GM12874 (cell line): ENCODE results near the gene HELLS.

Source experiments
- TF ChIP-seq, protein P1 (sequence below): IDR thresholded peaks from 2 replicates; pipeline ENCODE4 v1.5.1; 2011; ENCODE audit warnings: low read depth, mild to moderate bottlenecking, control low read depth, low read length, moderate library complexity; ENCODE audit not compliant: insufficient read depth

Gene HELLS

GRCh38 chr10:94545391-94546048 lies at the start of gene HELLS:
TSS of gene HELLS (plus strand) at chr10:94545788. CDS start at chr10:94545922, 134 bp downstream.
- TF ChIP-seq, protein P1, sequence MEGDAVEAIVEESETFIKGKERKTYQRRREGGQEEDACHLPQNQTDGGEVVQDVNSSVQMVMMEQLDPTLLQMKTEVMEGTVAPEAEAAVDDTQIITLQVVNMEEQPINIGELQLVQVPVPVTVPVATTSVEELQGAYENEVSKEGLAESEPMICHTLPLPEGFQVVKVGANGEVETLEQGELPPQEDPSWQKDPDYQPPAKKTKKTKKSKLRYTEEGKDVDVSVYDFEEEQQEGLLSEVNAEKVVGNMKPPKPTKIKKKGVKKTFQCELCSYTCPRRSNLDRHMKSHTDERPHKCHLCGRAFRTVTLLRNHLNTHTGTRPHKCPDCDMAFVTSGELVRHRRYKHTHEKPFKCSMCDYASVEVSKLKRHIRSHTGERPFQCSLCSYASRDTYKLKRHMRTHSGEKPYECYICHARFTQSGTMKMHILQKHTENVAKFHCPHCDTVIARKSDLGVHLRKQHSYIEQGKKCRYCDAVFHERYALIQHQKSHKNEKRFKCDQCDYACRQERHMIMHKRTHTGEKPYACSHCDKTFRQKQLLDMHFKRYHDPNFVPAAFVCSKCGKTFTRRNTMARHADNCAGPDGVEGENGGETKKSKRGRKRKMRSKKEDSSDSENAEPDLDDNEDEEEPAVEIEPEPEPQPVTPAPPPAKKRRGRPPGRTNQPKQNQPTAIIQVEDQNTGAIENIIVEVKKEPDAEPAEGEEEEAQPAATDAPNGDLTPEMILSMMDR, result no peak

GRCh38 chr10:94496010-94496409 lies 49.6 kb upstream of the HELLS start:
- TF ChIP-seq, protein P1, result no peak

GRCh38 chr10:94496646-94497045 lies 48.9 kb upstream of the HELLS start:
- TF ChIP-seq, protein P1, result no peak

DNA sequence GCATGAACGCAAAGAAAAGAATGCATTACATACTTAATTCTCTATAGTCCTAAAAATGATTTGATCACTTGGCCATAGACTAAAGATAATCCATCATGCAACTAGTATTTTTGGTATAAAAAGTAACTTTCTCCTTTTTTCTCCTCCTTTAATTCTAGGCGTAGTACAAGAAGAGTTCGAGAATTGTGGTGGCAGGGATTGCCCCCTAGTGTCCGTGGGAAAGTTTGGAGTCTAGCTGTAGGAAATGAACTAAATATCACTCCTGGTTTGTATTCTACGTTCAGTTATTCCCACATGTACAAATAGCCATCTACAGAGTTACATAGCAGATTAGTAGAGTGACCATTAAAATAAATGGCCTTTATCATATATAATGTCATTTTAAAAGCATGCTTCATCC lies 45.5 kb upstream of the HELLS start:
- TF ChIP-seq, protein P1, result no peak

DNA sequence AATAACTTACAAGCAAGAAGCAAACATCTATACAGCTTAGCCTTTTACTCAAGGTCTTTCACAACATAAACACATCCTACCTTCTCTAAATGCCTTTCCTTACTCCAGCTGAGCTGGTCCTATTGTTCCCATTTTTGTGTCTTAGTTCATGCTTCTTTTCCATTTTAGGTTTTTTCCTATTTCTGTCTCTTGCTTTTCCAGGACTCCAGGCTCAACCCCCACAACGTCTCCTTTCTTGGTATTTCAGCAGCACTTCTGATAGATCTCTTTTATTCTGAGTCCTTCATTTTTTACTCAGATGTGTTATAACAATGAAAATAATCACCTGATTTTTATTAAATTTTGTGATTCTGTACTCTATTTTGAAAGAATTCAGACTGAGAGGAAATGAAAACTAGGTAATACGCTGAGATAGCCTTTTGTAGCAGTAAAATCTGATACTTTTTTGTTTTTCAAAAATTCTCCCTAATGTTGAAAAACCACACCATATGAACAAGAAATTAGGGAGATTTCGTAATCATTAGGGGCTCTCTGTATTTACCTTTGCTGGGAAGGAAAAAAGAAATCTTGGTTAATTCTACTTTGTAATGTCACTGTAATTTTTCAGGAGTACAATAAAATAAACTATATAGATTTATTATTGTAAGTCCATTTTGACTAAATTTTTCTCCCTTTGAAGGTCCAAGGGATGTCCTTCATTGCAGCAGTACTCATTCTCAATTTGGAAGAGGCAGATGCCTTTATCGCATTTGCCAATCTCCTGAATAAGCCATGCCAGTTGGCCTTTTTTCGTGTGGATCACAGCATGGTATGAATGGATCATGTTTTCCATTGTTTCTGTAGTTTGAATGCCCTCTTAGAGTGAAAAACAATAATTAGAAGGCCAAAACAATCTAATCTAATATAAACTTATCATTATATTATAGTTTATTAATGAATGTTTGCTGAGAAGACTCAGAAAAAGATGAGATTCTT lies 24.0 kb upstream of the HELLS start:
- TF ChIP-seq, protein P1, result no peak

DNA sequence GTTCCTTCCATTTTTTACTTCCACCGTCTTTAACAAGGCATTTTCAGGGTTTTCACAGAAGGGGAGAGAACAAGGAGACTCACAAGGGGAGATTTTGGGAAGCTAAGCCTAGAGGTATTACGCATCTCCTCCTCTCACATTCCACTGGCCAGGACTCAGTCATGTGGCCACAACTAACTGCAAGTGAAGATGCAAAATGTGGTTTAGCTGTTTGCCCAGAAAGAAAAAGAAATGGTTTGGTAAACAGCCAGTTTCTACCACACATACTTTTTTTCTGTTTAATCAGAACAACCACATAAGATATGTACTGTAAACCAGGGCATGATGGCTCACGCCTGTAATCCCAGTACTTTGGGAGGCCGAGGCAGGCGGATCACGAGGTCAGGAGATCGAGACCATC lies 21.4 kb upstream of the HELLS start:
- TF ChIP-seq, protein P1, result no peak

DNA sequence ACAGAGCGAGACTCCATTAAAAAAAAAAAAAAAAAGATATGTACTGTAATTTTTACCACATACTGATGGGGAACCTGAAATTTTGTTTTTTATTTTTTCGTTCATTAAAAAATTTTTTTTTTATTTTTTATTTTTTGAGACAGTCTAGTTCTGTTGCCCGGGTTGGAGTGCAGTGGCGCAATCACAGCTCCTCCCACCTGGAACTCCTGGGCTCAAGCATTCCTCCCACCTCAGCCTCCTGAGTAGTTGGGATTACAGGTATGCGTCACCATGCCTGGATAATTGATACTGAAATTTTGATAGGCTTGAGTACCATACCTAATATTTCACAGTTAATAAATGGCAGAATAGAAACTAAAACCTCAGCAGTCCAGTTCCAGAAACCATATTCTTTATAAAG lies 20.9 kb upstream of the HELLS start:
- TF ChIP-seq, protein P1, result no peak
